Endometrial microvascular endothelial cells (primary cell): ENCODE measurements around the gene EFHD2. TPM values are rescaled to one million over a fixed set of nuclear protein-coding genes. Genes with fewer than 3 reads are reported as not detected.
"Not testable (repeated sequence)": the region's sequence is repeated elsewhere in the genome, so short reads cannot be mapped to it uniquely, and the experiment has no call there.

ENCODE experiments used
- in situ Hi-C: cut with HindIII; loops from 2 replicates; pipeline ENCODE4 v1.10.0; 2017; ENCODE audit warnings: low sequenced_read_pairs, low pct_unique_long_range_greater_than_20kb; ENCODE audit errors: inconsistent ontology term
- total RNA-seq: library from RNA; depleted of rRNA; stranded (reverse); fragments of >200 nt; gene quantifications from one replicate; pipeline ENCODE4 v1.2.3, GENCODE V29; 2015; ENCODE audit errors: inconsistent ontology term

The EFHD2 gene
- total RNA-seq, 1 donor from 2014 or later: 162 TPM

- in situ Hi-C loops: loop anchor here (10.0 kb wide), 1 partner anchor 108 kb away; no protein-coding TSS in a partner anchor
Measured at GRCh38 chr1:15442759-15443158, 33.1 kb downstream of the EFHD2 start.

GRCh38 chr1:15443281-15443680 lies 33.6 kb downstream of the EFHD2 start:
- in situ Hi-C loops: loop anchor here (10.0 kb wide), 1 partner anchor 108 kb away; no protein-coding TSS in a partner anchor

- in situ Hi-C loops: loop anchor here (10.0 kb wide), 1 partner anchor 110 kb away; no protein-coding TSS in a partner anchor
Measured at GRCh38 chr1:15444468-15445389, 35.0 kb downstream of the EFHD2 start.

- in situ Hi-C loops: loop anchor here (10.0 kb wide), 1 partner anchor 111 kb away; no protein-coding TSS in a partner anchor
Measured at GRCh38 chr1:15445390-15446122, 35.9 kb downstream of the EFHD2 start.

GRCh38 chr1:15446212-15446611 lies 36.5 kb downstream of the EFHD2 start:
- in situ Hi-C loops: loop anchor here (10.0 kb wide), 1 partner anchor 111 kb away; no protein-coding TSS in a partner anchor

- in situ Hi-C loops: loop anchor here (10.0 kb wide), 1 partner anchor 114 kb away; no protein-coding TSS in a partner anchor
Measured at GRCh38 chr1:15448877-15449462, 39.3 kb downstream of the EFHD2 start.

GRCh38 chr1:15449567-15449966 lies 39.9 kb downstream of the EFHD2 start:
- in situ Hi-C loops: loop anchor here (10.0 kb wide), 1 partner anchor 115 kb away; no protein-coding TSS in a partner anchor

- in situ Hi-C loops: no loop called here
Measured at GRCh38 chr1:15451014-15451722, 41.5 kb downstream of the EFHD2 start.

GRCh38 chr1:15452216-15452615 lies 42.5 kb downstream of the EFHD2 start:
- in situ Hi-C loops: no loop called here

GRCh38 chr1:15452866-15453571 lies 43.3 kb downstream of the EFHD2 start:
- in situ Hi-C loops: no loop called here

- in situ Hi-C loops: no loop called here
Measured at GRCh38 chr1:15453734-15454133, 44.0 kb downstream of the EFHD2 start.

- in situ Hi-C loops: no loop called here
Measured at GRCh38 chr1:15454256-15454655, 44.6 kb downstream of the EFHD2 start.

- in situ Hi-C loops: no loop called here
Measured at GRCh38 chr1:15455522-15455921, 45.8 kb downstream of the EFHD2 start.

- in situ Hi-C loops: no loop called here
Measured at GRCh38 chr1:15456313-15456954, 46.7 kb downstream of the EFHD2 start, which contains the start of gene CELA2A. Gene CELA2A (plus strand): TSS chr1:15456732. CDS start chr1:15456754, 22 bp downstream.

- in situ Hi-C loops: no loop called here
Measured at GRCh38 chr1:15457585-15457984, 47.9 kb downstream of the EFHD2 start.

GRCh38 chr1:15458388-15458787 lies 48.7 kb downstream of the EFHD2 start:
- in situ Hi-C loops: not testable (repeated sequence)
